Activated CD8-positive, alpha-beta memory T cell treated with anti-CD3 and anti-CD28 coated beads, Interleukin-2, amount 50 U/mL, for 1 hour (primary cell): ENCODE measurements around the gene TMEM135.
"Not testable (repeated sequence)": the region's sequence is repeated elsewhere in the genome, so short reads cannot be mapped to it uniquely, and the experiment has no call there.

Experiments used
- DNase-seq: peaks from one replicate; pipeline ENCODE4 v3.0.0-alpha.2; 2020; ENCODE audit errors: extremely low read depth

Gene TMEM135

GRCh38 chr11:87076874-87077429 is 39.2 kb downstream of the TMEM135 start:
- DNase-seq: no peak

DNA sequence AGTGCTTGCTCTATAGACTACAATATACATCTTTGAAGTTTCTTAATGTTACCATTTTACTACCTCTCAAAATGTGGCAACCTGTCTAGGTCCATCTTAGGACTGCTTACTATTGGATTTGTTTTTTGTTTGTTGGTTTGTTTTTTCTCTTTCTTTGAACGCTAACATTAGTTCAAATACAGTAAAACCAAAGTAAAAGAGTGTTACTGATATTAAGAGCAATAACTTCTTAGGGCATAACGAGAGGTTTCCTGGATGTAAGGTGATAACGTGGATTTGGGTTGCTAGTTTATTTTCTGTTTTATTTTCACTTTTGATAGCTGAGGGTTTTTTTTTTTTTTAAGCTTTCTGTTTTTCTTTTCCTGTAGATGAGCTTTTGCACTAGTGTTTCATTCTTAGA is 43.6 kb downstream of the TMEM135 start:
- DNase-seq: no peak

DNA sequence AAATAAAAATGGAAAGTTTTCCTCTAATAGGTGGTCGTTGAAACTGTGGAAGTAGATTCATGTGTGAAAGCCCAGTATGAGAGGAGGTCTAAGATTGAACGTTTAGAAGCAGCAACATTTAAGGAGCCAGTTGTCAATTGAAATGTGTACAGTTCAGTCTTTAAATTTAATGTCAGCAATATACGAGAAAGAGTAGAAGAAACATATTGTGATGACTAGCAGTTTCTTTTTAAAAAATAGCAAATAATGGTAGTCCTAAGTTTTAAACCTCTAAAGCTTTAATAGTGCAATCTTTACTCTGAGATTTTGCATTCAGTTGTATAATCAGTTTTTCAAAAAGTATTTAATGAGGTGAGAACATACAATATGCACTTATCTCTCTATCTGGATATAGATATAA is 44.9 kb downstream of the TMEM135 start:
- no peak for DNase-seq

DNA sequence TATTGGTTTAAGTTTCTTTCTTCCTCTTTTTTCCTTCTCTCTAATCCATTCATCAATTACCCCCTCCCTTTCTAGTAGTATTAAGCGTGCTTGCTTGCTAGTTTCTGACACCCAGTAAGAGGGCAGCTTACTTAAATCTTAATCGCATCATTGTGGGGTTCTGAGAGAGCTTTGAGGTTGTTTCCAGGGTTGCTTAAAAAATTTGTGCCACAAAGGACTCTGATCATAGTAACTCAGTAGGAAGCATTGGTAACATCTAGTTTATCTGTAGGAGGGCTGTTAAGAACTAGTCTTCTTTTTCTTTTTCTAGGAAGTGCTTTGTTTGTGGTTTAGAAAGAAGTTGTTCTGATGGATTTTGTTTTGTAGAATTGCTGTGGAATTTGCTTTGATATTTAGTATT is 45.3 kb downstream of the TMEM135 start:
- DNase-seq: no peak

DNA sequence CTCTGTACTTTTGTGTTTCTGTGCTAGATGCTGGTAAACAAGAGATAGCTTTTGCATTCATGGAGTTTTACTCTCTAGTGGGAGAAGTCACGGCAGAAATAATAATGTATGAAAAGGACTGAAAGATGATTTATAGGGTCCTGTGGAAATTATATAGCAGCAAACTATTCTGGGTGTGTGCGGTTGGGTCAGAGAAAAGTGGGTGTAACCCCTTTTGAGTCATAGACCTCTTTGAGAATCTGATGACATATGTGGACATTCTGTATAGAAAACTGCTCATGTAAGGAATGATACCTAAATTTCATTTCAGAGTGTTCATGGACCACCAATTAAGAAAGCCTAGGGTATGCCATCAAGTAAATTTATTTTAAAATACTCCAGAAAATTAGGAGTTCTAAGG is 54.4 kb downstream of the TMEM135 start:
- DNase-seq: no peak

DNA sequence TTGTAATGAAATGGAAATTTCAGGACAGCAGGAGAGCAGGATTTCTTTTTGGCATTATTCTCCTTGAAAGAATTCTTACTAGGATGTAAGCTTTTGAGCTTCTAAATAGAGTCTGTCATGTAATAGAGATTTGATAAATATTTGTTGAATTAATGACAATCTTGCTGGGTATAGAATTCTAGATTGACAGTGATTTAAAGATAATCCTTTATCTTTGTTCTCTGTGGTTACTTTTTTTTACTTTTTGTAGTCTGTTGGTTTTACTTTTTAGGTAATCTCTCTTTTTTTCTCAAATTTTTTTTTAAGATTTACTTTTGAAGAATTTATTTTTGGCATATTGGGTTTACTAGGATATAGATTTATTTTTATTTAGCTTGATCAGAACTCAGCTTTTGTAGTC is 54.8 kb downstream of the TMEM135 start:
- no peak for DNase-seq

GRCh38 chr11:87097582-87097981 is 59.8 kb downstream of the TMEM135 start:
- no peak for DNase-seq

DNA sequence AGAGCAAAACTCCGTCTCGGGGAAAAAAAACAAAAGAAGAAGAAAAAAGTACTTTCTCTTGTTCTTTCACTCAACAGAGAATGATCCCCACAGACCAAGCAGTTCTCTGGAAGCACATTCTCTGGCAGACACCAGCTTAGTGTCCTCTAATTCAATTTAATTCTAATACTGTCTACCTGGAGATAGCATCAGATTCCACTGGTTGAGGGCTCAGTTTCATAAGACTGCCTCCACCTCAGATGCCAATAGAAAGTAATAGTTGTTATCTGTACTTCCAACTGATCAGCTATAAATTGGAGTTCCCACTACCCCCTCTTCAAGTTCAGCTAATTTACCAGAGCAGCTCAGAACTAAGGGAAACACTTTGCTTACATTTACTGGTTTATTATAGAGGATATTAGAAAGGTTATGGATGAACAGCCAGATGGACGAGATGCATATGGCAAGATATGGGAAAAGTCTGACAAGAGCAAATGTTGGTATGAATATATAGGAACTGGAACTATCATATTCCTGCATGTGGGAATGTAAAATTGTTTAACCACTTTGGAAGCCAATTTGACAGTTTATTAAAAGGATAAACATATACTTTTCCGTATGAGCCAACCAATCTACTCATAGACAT is 64.3 kb downstream of the TMEM135 start:
- DNase-seq: no peak

DNA sequence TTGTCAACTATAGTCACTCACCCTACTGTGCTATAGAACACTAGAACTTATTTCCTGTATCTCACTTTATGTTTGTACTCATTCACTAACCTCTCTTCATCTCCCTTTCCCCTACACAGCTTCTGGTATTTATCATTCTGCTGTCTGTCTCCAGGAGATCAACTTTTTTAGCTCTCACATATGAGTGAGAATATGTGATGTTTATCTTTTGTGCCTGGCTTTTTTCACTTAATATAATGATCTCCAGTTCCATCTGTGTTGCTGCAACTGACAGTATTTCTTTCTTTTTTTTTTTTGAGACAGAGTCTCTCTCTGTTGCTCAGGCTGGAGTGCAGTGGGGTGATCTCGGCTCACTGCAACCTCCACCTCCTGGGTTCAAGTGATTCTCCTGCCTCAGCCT is 68.1 kb downstream of the TMEM135 start:
- DNase-seq: not testable (repeated sequence)

DNA sequence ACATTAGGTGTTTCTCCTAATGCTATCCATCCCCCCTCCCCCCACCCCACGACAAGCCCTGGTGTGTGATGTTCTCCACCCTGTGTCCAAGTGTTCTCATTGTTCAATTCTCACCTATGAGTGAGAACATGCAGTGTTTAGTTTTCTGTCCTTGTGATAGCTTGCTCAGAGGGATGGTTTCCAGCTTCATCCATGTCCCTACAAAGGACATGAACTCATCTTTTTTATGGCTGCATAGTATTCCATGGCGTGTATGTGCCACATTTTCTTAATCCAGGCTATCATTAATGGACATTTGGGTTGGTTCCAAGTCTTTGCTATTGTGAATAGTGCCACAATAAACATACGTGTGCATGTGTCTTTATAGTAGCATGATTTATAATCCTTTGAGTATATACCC is 69.6 kb downstream of the TMEM135 start:
- not testable (repeated sequence) for DNase-seq

GRCh38 chr11:87110443-87111131 is 72.9 kb downstream of the TMEM135 start:
- no peak for DNase-seq

DNA sequence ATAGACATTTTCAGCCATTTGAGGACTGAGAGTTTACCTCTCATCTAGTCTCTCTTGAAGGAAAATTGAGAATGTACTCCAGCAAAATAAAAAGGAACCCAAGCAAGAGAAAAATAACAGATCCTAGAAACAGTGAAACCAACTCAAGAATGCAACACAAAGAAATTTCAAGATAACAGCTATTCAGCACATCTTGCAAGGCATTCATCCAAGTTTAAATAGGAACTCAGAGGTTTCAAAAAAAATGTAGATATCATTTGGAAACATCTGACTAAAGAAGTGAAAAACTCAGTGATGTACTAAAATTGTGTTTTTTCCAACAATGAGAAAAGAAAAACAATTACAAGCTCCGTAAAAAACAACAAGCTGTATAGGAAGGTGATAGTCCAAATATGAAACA is 76.4 kb downstream of the TMEM135 start:
- DNase-seq: no peak

DNA sequence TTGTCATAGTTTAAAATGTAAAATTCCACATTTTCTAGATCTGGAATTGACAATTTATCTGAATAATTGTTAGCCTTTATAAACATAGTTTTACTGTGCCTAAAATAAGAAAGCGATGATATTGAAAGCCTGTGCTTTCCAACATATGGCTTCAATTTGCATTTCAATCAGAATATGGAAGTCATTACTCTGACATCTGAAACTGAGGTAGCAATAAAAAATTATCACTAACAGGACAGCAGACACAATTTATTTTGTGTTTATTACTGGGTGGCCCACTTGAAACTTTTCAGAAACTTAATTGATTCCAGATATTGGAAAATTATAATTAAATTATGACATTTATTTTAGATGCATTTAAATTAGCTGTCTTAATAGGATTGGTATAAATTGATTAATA is 78.5 kb downstream of the TMEM135 start:
- DNase-seq: no peak

DNA sequence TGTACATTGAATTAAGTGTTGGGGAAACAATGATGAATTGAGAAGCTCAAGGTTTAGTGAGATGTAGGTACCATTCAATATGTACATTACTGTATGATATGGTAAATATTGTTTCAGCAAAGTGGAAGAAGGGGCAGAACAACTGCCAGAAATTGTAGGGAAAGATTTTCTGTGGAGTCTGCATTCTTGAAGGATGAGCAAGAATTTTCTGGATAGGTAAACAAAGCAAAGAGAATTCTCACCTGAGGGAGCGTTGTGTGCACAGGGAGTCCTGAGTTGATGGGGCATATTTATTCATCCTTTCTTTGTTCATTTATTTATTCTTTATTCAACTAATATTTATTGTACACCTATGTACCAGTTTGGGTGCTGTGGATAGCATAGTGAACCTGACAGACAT is 83.2 kb downstream of the TMEM135 start:
- no peak for DNase-seq

GRCh38 chr11:87122852-87123251 is 85.1 kb downstream of the TMEM135 start:
- no peak for DNase-seq

DNA sequence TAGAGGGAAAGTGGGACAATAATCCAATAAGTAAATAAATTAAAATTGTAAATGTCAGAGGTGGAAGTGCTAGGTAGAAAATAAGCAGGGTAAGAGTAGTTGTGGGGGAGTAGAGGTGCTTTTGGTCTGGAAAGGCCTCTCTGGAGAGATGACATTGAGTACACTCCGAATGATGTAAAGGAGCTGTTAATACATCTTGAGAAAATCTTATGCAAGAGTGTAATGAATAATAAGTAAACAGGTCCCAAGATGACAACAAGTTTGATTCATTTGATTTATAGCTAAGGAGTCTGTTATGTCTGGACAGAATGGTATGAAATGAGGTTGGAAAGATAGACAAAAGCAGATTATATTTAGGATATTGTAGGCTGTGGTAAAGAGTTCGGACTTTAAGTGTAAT is 87.5 kb downstream of the TMEM135 start:
- no peak for DNase-seq

DNA sequence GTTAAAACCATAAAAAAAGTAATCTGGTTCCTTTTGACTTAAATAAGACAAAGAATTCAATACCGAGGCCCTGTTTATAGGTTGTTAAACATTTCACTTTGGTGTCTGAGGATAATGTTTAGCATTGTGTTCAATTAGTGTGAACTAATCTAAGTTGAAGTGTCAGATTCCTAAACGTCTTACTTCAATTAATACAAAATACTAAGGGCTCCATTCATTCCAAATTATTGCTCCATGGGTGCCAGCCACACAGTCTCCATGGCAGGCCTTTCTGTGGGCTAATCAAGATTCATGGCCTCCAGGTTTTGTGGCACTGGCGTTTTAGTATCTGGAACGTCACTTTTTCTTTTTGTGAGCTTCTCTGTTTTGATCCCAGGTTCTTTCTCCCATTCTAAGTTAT is 89.4 kb downstream of the TMEM135 start:
- DNase-seq: no peak

- DNase-seq: no peak
These were observed 90.6 kb downstream of the TMEM135 start for GRCh38 chr11:87128372-87128771.

- DNase-seq: no peak
These were observed 96.9 kb downstream of the TMEM135 start for GRCh38 chr11:87134524-87135106.

DNA sequence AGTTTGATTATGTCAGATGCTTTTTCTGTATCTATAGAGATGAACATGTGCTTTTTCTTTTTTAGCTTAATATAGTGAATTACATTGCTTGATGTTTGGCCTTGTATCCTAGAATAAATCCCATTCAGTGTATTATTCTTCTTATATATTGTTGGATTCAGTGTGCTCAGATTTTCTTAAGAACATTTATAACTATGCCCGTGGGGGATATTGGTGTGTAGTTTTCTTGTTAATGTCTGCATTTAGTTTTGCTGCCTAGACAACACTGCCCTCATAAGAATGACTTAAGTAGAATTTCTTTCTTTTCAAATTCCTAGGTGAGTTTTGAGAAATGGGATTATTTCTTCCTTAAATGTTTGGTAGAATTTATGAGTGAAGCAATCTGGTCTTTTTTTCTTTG is 98.5 kb downstream of the TMEM135 start:
- no peak for DNase-seq

GRCh38 chr11:87137711-87138110 is 100.0 kb downstream of the TMEM135 start:
- DNase-seq: no peak

DNA sequence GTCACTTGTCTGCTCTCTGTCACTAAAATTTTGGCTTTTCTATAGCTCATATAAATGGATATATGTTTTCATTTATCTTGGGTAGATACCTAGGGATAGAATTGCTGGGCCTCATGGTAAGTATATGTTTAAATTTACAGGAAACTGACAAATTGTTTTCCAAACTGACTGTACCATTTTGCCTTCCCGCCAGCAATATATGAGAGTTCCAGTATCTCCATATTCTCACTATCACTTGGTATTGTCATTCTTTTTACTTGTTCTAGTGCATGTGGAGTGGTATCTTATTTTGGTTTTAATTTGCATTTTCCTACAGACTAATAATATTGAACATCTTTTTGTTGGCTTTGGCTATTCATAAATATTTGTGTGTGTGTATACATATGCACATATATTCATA is 101.7 kb downstream of the TMEM135 start:
- no peak for DNase-seq

- no peak for DNase-seq
These were observed 103.6 kb downstream of the TMEM135 start for GRCh38 chr11:87141322-87141721.
